Osteoblast (primary cell): Measurements from ENCODE around the gene PEX5. TPM values are rescaled to one million over a fixed set of nuclear protein-coding genes. Genes with fewer than 3 reads are reported as not detected.

ENCODE experiments used
- DNase-seq: peaks from one replicate; pipeline ENCODE4 v3.0.0; 2011; ENCODE audit warnings: low spot score, mixed read lengths; ENCODE audit not compliant: insufficient read length; ENCODE audit errors: missing footprints
- H2AFZ ChIP-seq: 2 replicates; pipeline ENCODE4 v1.6.0; 2011; ENCODE audit warnings: mild to moderate bottlenecking, low read length
- H3K27ac ChIP-seq: 2 replicates; pipeline ENCODE4 v1.5.1; 2011; ENCODE audit warnings: mild to moderate bottlenecking, low read depth, low read length, moderate library complexity
- H3K27me3 ChIP-seq: 2 replicates; pipeline ENCODE4 v1.6.0; 2012; ENCODE audit warnings: mild to moderate bottlenecking, control low read depth, inconsistent platforms, low read length, moderate library complexity; ENCODE audit not compliant: insufficient read depth
- H3K36me3 ChIP-seq: 2 replicates; pipeline ENCODE4 v1.5.1; 2011; ENCODE audit warnings: mild to moderate bottlenecking, low read length, control low read depth, moderate library complexity; ENCODE audit not compliant: insufficient read depth
- H3K4me1 ChIP-seq: 2 replicates; pipeline ENCODE4 v1.5.1; 2011; ENCODE audit warnings: mild to moderate bottlenecking, low read length, control low read depth, moderate library complexity; ENCODE audit not compliant: insufficient read depth
- H3K4me2 ChIP-seq: 2 replicates; pipeline ENCODE4 v1.6.0; 2011; ENCODE audit warnings: mild to moderate bottlenecking, low read length; ENCODE audit not compliant: insufficient read depth
- H3K4me3 ChIP-seq: fragments of 200-600 bp; sonication (generic); 3 replicates; pipeline ENCODE4 v1.5.1; 2012; ENCODE audit warnings: mild to moderate bottlenecking, low read length, inconsistent platforms; ENCODE audit not compliant: insufficient read depth
- H3K79me2 ChIP-seq: 2 replicates; pipeline ENCODE4 v1.6.0; 2012; ENCODE audit warnings: mild to moderate bottlenecking, low read length, control low read depth, inconsistent platforms; ENCODE audit not compliant: insufficient read depth
- H3K9me3 ChIP-seq: 2 replicates; pipeline ENCODE4 v1.5.1; 2011; ENCODE audit warnings: low read depth, low read length, control low read depth
- H4K20me1 ChIP-seq: 2 replicates; pipeline ENCODE4 v1.6.0; 2012; ENCODE audit warnings: mild to moderate bottlenecking, low read length, control low read depth; ENCODE audit not compliant: insufficient read depth
- CTCF ChIP-seq: IDR thresholded peaks from 2 replicates; pipeline ENCODE4 v1.5.1; 2011; ENCODE audit warnings: mild to moderate bottlenecking, low read depth, low read length, moderate library complexity; ENCODE audit errors: extremely low read depth
- total RNA-seq: library from RNA; depleted of rRNA; stranded (reverse); fragments of >200 nt; gene quantifications from 2 replicates; pipeline ENCODE4 v1.2.3, GENCODE V29; 2012

PEX5 gene
- total RNA-seq, 1 donor: 48.5 TPM

GRCh38 chr12:7188562-7189397 lies 706 bp upstream of the PEX5 start:
- peak; percentile 81 for TF ChIP-seq CTCF
- Histone ChIP-seq H4K20me1 (no peaks in the 10 kb centered on the region), H2AFZ (peak overlapping the region; percentile 100), H3K4me3 (peak overlapping the region; percentile 94), H3K36me3 (peaks cover 16% of the 10 kb centered on the region), H3K9me3 (no peaks in the 10 kb centered on the region), H3K4me2 (peak overlapping the region; percentile 100), H3K79me2 (peaks cover 15% of the 10 kb centered on the region), H3K27me3 (no peaks in the 10 kb centered on the region), H3K27ac (peak overlapping the region; percentile 99), H3K4me1 (peaks cover 26% of the 10 kb centered on the region)
- peak; percentile 93 for DNase-seq

DNA sequence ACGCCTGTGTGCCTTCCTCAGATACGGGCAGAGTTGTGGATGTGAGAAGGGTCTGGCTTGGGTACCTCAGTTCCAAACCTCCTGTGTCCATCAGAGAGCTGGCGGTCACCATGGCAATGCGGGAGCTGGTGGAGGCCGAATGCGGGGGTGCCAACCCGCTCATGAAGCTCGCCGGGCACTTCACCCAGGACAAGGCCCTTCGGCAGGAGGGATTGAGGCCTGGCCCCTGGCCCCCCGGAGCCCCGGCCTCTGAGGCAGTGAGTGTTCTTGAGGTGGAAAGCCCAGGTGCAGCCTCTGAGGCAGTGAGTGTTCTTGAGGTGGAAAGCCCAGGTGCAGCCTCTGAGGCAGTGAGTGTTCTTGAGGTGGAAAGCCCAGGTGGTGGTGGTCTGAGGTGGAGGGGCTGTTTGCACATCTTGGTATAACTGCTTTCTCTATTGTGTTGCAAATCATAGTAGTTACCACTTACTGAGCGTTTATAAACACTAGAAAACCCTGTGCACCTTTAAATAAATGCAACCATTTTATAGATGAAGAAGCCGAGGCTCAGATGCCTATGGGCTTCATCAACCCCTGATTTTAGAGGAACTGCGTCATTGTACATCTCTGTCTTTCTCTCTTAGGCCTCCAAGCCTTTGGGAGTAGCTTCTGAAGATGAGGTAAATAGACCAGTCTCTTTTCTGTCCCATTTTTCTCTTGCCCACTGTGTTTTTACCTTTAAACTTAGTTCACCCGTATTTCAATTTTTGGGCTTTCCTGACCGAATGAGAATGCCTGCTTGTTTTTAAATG lies 976 bp downstream of the PEX5 start:
- Histone ChIP-seq H3K36me3 (peaks cover 16% of the 10 kb centered on the region), H3K4me3 (peak overlapping the region; percentile 94), H3K4me1 (peaks cover 26% of the 10 kb centered on the region), H2AFZ (peak overlapping the region; percentile 85), H4K20me1 (no peaks in the 10 kb centered on the region), H3K79me2 (peaks cover 18% of the 10 kb centered on the region), H3K4me2 (peak overlapping the region; percentile 82), H3K27me3 (no peaks in the 10 kb centered on the region), H3K27ac (peak overlapping the region; percentile 45), H3K9me3 (no peaks in the 10 kb centered on the region)
- no peak for TF ChIP-seq CTCF
- peak; percentile 68 for DNase-seq

GRCh38 chr12:7193674-7194073 lies 4.2 kb downstream of the PEX5 start:
- Histone ChIP-seq H3K79me2 (peaks cover 18% of the 10 kb centered on the region), H3K27me3 (no peaks in the 10 kb centered on the region), H3K9me3 (no peaks in the 10 kb centered on the region), H3K4me2 (no peak overlapping the region), H3K4me1 (peaks cover 16% of the 10 kb centered on the region), H2AFZ (no peak overlapping the region), H3K4me3 (no peak overlapping the region), H3K27ac (no peak overlapping the region), H3K36me3 (peaks cover 16% of the 10 kb centered on the region), H4K20me1 (no peaks in the 10 kb centered on the region)
- no peak for TF ChIP-seq CTCF
- no peak for DNase-seq

DNA sequence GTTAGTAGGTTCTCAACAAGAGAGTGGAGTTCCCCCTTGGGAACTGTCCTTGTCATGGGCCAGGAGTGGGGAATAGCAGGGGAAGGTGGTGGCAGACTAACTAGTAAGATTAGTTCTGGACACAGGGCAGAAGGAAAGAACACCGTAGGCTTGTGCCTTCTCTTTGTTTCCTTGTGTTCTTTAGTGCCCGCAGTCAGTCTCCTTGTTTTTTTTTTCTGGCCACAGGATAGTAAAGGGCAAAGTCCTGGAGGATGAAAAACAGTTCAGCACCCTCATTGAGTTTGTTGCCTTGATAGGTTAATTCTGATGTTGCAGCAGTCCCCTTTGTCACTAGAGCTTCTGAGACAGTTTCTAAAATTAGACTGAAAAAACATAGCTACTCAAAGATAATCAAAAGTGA lies 8.4 kb downstream of the PEX5 start:
- Histone ChIP-seq H3K27ac (no peak overlapping the region), H3K36me3 (peaks cover 25% of the 10 kb centered on the region), H4K20me1 (no peaks in the 10 kb centered on the region), H3K4me2 (no peak overlapping the region), H3K4me1 (no peaks in the 10 kb centered on the region), H3K9me3 (no peaks in the 10 kb centered on the region), H3K27me3 (no peaks in the 10 kb centered on the region), H2AFZ (no peak overlapping the region), H3K4me3 (no peak overlapping the region), H3K79me2 (peaks cover 3% of the 10 kb centered on the region)
- no peak for TF ChIP-seq CTCF
- DNase-seq: no peak
